Occipital lobe (tissue), 2 donors: Measurements from ENCODE around the gene NOTUM. TPM values are rescaled to one million over a fixed set of nuclear protein-coding genes. Genes with fewer than 3 reads are reported as not detected.
"Not testable (repeated sequence)": the region's sequence is repeated elsewhere in the genome, so short reads cannot be mapped to it uniquely, and the experiment has no call there.

Source experiments
- DNase-seq: peaks from one replicate; lab custom pipeline; 2025; lab: John Stamatoyannopoulos, UW
- total RNA-seq: library from RNA; depleted of rRNA; stranded (reverse); fragments of >200 nt; gene quantifications from one replicate; pipeline ENCODE4 v1.2.3, GENCODE V29; 2014

The NOTUM gene
- total RNA-seq, 1 donor from 2014 or later: 0.31 TPM

DNA sequence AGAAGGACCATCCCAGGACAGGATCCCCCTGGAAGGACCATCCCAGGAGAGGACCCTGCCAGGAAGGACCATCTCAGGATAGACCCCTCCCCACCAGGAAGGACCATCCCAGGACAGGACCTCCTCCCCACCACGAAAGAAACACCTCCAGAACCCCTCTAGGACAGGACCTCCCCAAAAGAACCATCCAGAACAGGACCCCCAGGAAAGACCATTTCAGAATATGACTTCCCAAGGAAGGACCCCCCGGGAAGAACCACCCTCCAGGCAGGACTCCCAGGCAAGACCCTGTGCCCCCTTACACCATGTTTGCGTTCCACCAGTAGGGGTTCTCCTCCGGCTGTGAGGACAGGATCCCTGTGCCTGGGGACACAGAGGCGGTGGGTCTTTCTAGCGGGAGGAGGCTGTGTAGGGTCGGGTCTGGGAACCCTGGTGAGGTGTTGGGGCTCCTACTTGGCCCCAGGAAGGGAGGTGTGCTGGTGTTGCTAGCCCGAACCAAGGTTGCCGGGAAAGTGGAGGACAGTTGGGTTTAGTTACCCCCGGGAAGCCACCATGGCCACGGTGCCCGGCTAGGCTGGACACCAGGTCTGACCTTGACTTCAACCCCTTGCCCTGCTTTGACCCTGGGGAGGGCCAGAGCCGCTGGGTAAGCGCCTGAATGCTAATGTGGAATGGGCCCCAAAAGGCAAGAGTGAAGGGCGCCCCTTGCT lies 2.2 kb downstream of the NOTUM start:
- DNase-seq: no peak

DNA sequence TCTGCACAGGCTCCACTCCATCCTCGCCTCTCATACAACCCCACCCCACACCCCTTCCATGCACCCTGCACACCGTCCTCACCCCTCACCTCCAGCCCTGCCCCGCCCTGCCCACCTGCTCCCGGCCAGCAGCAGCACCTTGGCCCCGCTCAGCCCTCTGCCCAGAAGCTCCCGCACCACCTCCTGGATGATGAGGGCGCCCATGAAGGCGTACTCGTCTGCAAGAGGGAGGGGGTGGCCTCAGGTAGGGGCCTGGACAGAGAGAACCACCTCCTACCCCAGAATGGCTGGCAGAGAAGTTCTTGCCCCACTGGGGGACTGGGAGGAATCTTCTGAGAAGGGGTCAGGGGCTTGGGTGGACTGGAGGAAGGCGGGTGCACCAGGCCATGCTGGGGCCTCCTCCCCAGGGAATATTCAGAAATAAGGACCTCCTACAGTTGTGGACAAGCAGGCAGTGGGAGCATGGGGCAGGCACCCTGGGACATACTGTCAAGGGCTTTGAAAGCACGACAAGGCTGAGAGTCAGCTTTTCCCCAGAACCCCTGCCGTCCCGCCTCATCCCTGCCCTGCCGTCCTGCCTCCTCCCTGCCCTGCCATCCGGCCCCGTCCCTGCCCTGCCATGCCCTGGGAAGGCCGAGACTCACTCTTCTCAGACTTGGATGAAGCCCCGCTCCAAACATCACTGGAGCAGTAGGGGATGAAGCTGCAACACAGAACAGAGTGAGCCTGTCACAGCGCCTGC lies 3.1 kb downstream of the NOTUM start:
- DNase-seq: no peak

DNA sequence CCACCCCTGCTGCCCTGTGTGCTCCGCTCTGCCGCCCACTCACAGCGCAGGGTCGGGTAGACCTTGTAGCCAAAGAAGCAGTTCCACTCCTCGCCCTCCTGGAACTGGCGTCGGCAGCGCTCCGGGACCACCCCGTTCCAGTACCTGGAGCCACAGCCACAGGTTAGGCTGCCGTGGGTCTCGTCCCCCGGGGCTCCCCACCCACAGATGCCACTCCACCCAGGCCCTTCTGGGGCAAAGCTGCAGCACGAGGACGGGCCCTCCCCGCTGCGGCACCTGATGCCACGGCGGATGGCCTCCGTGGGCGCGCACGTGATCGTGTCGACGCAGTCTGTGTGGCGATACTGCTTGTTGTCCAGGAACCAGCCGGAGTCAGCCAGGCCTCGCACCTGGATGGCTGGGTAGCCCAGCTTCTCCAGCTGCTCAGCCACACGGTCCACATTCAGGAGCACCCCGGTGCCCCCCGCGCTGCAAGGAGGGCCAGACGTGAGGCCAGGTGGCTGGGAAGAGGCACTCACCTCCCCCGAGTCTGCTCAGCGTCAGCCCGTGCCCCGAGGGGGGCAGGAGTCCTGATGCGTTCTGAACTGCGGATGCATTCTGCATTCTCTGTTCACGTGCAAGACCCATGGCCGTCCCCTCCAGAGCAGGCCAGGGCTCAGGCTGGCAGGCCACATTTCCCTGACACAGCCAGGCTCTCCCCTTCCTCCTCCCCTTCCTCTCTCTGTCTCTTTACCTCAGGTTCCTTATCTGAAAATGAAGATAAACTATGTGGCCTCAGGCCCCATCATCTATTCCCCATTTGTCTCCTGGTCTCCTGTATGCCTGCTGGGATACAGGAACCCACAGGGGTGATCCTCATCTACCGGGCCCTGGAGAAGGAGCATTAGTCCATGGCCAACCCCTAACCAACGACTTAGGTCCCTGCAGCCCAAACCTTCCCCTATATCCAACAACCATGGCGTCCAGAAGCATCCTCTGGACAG lies 4.1 kb downstream of the NOTUM start:
- DNase-seq: no peak

DNA sequence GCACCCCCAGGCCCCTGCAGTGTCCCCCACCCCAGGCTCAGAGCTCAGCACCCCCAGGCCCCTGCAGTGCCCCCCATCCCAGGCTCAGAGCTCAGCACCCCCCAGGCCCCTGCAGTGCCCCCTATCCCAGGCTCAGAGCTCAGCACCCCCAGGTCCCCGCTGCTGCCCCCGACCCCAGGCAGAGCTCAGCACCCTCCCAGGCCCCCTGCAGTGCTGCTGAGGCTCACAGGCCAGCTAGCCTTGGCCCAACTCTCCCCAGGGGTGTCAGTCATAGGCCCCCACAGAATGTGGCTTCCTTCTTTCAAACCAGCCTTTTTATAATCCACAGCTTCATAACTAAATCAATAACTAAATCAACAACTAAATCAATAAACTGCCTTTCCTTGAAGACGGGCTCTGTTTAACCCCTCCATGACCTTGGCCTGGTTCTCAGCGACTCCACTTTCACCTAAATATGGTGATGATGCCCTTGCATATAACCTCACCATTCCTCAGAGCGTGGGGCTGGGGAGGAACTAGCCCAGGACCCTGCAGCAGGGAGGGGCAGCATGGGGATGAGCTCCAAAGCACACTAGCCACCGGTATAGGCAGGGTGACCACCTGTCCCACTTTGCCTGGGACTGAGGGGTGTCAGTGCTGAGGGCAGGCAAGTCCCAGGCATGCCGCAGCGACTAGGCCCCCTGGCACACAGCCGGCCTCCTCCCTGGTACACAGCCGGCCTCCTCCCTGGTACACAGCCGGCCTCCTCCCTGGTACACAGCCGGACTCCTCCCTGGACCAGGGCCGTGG lies 5.0 kb downstream of the NOTUM start:
- no peak for DNase-seq

- no peak for DNase-seq
Measured at GRCh38 chr17:81955058-81955681, 5.8 kb downstream of the NOTUM start.

- DNase-seq: no peak
Measured at GRCh38 chr17:81954131-81955057, 6.6 kb downstream of the NOTUM start.

- not testable (repeated sequence) for DNase-seq
Measured at GRCh38 chr17:81953443-81953842, 7.5 kb downstream of the NOTUM start.

DNA sequence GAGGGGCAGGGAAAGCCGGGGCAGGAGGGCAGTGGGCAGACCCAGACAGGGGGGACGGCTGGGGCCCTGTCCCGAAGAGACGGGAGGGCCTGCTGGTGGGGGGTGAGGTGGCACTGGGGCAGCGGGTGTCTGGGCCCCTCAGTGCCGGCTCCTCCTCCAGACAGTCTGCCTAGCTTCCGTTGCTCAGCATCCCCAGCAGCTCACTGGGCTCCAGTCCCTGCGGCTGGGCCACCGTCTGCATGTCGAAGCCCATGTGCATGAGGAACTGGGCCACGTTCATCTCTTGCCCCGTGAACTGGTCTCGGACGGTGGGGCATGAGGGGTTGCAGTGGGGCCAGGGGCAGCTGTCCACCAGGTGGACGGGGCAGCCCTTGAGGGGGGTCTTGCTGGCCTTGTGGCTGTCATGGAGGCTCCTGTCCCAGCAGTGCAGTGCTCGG lies 8.2 kb downstream of the NOTUM start:
- no peak for DNase-seq

DNA sequence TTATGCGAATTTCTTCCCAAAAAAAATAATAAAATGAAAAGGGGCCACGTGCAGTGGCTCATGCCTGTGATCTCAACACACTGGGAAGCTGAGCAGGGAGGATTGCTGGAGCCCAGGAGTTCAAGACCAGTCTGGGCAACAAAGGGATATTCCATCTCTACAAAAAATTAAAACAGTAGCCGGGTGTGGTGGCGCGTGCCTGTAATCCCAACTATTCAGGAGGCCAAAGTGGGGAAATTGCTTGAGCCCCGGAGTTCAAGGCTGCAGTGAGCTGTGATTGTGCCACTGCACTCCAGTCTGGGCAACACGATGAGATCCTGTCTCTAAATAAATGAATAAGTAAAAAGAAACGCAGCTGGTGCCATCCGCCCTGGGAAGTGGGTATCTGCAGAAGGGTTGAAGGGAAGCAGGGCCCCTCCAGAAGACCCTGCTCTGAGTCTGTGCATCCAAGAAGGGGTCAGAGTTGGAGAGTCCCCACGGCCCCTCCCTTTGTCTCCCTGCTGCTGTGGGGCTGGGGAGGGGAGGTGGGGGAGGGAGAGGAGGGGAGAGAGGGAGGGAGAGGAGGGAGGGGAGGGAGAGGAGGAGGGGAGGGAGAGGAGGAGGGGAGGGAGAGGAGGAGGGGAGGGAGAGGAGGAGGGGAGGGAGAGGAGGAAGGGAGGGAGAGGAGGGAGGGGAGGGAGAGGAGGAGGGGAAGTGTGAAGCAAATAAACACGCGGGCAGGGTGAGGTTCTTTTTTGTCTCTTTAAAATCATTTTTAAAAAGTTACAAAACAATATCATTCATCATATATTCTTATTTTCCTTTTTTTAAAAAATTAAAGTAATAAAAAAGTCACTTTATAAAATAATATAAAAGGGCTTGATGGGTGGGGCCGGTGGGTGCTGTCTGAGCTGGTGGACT lies 9.0 kb downstream of the NOTUM start:
- no peak for DNase-seq

- DNase-seq: no peak
Measured at GRCh38 chr17:81950501-81950900, 10.5 kb downstream of the NOTUM start.

- DNase-seq: no peak
Measured at GRCh38 chr17:81948635-81949378, 12.2 kb downstream of the NOTUM start.

DNA sequence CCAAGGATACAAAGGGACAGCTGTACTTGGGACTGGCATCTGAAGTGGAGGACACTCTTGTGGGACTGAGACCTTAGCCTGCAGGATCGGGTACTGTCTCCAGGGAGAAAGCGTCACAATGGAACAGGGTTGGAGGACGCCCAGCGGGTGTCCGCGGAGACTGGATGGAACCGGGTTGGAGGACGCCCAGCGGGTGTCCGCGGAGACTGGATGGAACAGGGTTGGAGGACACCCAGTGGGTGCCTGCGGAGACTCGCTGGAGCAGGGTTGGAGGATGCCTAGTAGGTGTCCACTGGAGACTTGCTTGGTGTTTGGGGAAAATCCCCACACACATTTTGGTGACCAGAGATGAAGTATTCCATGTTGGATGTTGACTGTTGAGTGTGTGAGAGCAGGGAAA lies 13.8 kb downstream of the NOTUM start, which contains the start of gene MYADML2:
MYADML2 (minus strand) TSS at position 45 of the 400 bp plus-strand sequence. CDS start 5,492 bp downstream, outside the sequence.
- no peak for DNase-seq

DNA sequence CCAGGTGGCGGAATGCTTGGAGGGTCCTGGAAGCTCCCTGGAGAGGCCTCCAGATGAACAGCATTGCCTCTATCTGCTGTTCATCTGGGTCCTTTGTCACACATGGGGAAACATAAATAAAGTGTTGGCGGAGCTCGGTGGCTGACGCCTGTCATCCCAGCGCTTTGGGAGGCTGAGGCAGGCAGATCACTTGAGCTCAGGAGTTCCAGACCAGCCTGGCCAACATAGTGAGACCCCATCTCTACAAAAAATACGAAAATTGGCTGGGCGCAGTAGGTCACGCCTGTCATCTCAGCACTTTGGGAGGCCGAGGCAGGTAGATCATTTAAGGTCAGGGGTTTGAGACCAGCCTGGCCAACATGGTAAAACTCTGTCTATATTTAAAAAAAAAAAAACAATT lies 16.1 kb downstream of the NOTUM start:
- no peak for DNase-seq

- DNase-seq: no peak
Measured at GRCh38 chr17:81942167-81942553, 18.8 kb downstream of the NOTUM start.

DNA sequence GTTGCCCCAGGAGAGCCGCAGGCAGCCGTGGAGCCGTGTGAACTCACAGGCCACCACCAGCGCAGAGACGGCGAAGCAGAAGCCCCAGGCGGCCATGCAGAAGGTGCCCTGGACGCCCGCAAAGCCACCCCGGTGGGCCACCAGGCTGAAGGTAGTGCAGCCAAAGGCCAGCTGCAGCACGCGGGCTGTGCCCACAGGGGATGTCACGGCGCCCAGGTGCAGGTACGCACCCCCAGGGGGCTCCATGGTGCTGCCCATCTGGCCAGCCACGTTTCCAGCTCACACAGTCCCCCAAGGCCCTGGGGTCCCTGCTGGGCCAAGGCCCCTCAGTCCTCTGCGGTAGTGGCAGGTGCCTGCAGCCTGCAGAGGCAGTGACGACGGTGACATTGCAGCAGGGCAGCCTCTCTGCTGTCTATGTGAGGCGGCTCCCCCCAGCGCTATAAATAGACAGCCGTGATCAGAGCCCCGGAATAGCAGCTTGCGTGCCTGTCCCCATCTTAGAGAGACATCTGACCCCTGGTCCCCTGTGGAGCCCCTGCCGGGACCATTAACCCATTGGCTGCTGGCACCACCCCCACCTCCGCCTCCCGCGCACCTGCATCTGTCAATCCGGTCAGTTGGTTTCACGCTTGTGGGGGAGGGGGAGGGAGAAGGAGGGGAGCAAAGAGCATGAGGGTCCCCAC lies 19.4 kb downstream of the NOTUM start:
- no peak for DNase-seq

DNA sequence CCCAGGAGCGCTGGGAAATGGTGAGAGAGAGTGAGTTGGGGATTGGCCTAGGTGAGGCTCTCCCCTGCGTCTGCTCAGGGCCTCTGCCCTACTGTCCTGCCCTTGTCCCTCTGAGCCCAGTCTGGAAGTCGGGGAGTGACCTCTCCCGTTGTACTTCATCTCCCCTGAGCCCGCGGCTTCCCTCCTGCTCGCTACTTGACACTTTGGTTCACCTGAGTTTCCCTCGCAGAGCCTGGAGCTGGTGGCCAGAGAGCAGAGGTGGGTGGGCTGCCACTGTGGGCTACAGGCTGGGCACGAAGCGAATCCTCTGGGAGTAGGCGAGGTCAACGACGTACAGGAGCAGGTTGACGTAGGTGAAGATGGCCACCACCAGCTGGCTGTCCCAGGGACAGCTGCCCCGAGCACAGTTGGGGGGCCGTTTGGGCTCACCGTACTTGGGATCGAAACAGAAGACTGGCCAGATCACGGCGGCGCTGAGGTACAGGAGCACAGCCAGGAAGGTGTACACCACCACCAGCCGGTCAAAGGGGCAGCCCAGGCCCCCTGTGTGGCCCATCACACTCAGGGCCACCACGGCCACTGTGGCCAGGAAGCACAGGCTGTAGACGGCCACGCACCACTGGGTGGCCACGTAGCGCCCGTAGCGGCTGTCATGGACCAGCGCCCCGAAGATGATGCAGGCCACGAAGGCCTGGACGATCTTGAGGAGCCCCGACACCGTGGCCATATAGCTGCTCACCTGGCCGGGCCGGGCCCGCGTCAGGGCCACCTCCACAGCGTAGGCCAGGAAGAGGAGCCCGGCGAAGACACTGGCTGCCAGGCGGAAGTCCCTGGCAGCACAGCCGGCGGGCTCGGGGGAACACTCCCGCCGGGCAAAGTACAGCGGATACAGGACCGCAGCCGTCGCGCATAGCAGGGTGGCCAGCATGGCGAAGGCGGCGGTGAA lies 20.2 kb downstream of the NOTUM start:
- no peak for DNase-seq
